ENCODE results near the gene RANBP17.

DNA sequence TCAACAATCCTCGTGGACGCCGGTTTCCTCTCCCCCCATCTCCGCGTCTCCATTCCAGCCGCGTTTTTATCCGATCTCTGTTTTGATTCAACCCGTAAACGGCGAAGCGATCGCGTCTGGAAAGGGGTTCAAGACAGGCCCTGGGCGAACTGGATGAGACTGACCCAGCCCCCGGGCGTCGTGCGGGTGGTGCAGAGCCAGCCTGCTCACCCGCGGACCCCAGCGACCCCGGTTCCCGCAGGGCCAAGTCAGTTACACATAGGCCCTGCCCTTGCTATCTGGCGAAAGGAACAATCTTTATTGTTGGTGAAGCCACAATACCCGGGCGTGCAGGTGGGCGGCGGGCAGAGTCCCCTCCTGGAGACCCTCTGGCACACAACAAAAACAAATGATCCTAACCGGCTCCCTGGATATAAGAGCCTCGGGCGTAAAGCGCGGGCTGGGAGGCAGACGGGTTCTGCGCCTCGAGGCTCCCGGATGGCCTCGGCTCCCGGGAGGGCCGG, 449.1 kb downstream of the RANBP17 start:
- TF ChIP-seq FOXK2 (IDR thresholded peaks at IDR 0.05) = no peak
- no peak for TF ChIP-seq ELF4 (IDR thresholded peaks at IDR 0.05)
- no peak for TF ChIP-seq HDGF (IDR thresholded peaks at IDR 0.05; ENCODE audit: borderline replicate concordance)
- no peak for TF ChIP-seq ARNT (IDR thresholded peaks at IDR 0.05)
- TF ChIP-seq CTBP1 (IDR thresholded peaks at IDR 0.05; ENCODE audit: borderline replicate concordance) = no peak
- TF ChIP-seq, protein P1, sequence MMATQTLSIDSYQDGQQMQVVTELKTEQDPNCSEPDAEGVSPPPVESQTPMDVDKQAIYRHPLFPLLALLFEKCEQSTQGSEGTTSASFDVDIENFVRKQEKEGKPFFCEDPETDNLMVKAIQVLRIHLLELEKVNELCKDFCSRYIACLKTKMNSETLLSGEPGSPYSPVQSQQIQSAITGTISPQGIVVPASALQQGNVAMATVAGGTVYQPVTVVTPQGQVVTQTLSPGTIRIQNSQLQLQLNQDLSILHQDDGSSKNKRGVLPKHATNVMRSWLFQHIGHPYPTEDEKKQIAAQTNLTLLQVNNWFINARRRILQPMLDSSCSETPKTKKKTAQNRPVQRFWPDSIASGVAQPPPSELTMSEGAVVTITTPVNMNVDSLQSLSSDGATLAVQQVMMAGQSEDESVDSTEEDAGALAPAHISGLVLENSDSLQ (IDR thresholded peaks at IDR 0.05) = no peak
- TF ChIP-seq SUZ12 (IDR thresholded peaks at IDR 0.05) = no peak
- no peak for TF ChIP-seq FOXM1 (IDR thresholded peaks at IDR 0.05; ENCODE audit: borderline replicate concordance)
- no peak for TF ChIP-seq FOXA1 (IDR thresholded peaks at IDR 0.05)
- TF ChIP-seq SP1 (IDR thresholded peaks at IDR 0.05) = no peak
- no peak for TF ChIP-seq BHLHE40 (IDR thresholded peaks at IDR 0.05; ENCODE audit: borderline replicate concordance)
- TF ChIP-seq TARDBP (IDR thresholded peaks at IDR 0.05) = no peak
- no peak for TF ChIP-seq ZNF384 (IDR thresholded peaks at IDR 0.05)
- no peak for TF ChIP-seq NFRKB (IDR thresholded peaks at IDR 0.05)

All from HEK293T (cell line).